Sigmoid colon (tissue), 4 donors: ENCODE data around the gene ZNF254.

ENCODE experiments used
- POLR2A ChIP-seq, 2 donors: fragments of 450-650 bp; IDR thresholded peaks; one replicate each; pipeline ENCODE4 v1.6.1; 2016; ENCODE audit warnings: antibody characterized with exemption in 2 of 2, mild to moderate bottlenecking in 2 of 2, moderate library complexity in 2 of 2
- POLR2AphosphoS5 ChIP-seq, 4 donors: sonication (generic); formaldehyde crosslinking; IDR thresholded peaks; one replicate each; pipeline ENCODE4 v1.6.1; 2017; ENCODE audit warnings: antibody characterized with exemption in 4 of 4
- TF ChIP-seq, protein P1 (sequence below), 4 experiments: fragments of 450-650 bp in 3 of 4; fragments of 200-600 bp in 1 of 4; IDR thresholded peaks; one replicate each; pipeline ENCODE4 v1.5.1; 2016 to 2019; ENCODE audit warnings: antibody characterized with exemption in 4 of 4, mild to moderate bottlenecking in 3 of 4, moderate library complexity in 2 of 4

DNA sequence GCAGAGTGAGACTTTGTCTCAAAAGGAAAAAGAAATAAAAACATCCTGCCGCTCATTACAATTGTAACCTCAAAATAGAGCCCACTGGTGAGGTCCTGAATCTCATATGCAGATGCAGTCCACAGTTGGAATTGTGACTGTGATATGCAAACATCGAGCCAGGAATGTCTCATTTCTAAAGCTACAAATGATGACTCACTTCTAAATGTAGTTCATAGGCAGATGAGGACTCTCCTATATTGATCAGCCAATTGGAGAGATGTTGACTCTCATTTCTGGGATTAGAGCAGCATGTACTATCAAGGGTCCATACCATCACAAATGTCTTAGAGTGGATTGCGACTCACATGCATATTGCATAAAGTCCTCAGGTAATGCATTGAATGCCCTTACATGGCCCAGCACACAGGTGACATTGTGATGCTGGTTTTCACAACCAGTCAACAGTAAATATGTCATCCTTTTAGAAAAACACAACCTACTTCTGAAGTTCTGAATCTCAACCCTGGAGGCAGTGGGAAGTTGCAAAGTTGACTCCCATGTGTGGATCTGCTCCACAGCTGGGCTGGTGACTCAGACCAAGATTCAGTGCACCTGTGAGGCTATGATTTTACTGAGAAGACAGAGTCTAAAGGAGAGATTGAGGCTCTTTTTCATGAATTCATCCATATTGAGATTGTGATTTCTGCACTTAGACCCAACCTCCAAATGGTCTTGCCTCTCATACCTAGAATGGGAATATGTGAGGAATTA, 16.9 kb upstream of the ZNF254 start:
- TF ChIP-seq, protein P1, sequence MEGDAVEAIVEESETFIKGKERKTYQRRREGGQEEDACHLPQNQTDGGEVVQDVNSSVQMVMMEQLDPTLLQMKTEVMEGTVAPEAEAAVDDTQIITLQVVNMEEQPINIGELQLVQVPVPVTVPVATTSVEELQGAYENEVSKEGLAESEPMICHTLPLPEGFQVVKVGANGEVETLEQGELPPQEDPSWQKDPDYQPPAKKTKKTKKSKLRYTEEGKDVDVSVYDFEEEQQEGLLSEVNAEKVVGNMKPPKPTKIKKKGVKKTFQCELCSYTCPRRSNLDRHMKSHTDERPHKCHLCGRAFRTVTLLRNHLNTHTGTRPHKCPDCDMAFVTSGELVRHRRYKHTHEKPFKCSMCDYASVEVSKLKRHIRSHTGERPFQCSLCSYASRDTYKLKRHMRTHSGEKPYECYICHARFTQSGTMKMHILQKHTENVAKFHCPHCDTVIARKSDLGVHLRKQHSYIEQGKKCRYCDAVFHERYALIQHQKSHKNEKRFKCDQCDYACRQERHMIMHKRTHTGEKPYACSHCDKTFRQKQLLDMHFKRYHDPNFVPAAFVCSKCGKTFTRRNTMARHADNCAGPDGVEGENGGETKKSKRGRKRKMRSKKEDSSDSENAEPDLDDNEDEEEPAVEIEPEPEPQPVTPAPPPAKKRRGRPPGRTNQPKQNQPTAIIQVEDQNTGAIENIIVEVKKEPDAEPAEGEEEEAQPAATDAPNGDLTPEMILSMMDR (IDR thresholded peaks at IDR 0.05), result no peak
- TF ChIP-seq POLR2A (IDR thresholded peaks at IDR 0.05) (no peak), POLR2AphosphoS5 (IDR thresholded peaks at IDR 0.05) (no peak)
